UCSD-AML1 (cell line): Measurements from ENCODE around the gene PRKAG2.
"Not testable (repeated sequence)": the region's sequence is repeated elsewhere in the genome, so short reads cannot be mapped to it uniquely, and the experiment has no call there.

Experiments used
- DNase-seq: peaks from one replicate; lab custom pipeline; 2025; ENCODE audit not compliant: unreplicated experiment; lab: John Stamatoyannopoulos, UW

The PRKAG2 gene

GRCh38 chr7:151806204-151806603, 70.7 kb downstream of the PRKAG2 start:
- DNase-seq, result no peak

GRCh38 chr7:151805191-151805590, 71.7 kb downstream of the PRKAG2 start:
- DNase-seq, result no peak

GRCh38 chr7:151804756-151805155, 72.2 kb downstream of the PRKAG2 start:
- no peak for DNase-seq

GRCh38 chr7:151803841-151804240, 73.1 kb downstream of the PRKAG2 start:
- no peak for DNase-seq

GRCh38 chr7:151802469-151802846, 74.5 kb downstream of the PRKAG2 start:
- no peak for DNase-seq

- DNase-seq, result no peak
Measured at GRCh38 chr7:151801782-151802468, 75.0 kb downstream of the PRKAG2 start.

GRCh38 chr7:151801291-151801690, 75.6 kb downstream of the PRKAG2 start:
- DNase-seq, result no peak

- DNase-seq, result no peak
Measured at GRCh38 chr7:151800861-151801260, 76.1 kb downstream of the PRKAG2 start.

- no peak for DNase-seq
Measured at GRCh38 chr7:151800391-151800790, 76.5 kb downstream of the PRKAG2 start.

- no peak for DNase-seq
Measured at GRCh38 chr7:151799506-151799905, 77.4 kb downstream of the PRKAG2 start.

GRCh38 chr7:151798851-151799448, 78.0 kb downstream of the PRKAG2 start:
- no peak for DNase-seq

- DNase-seq, result not testable (repeated sequence)
Measured at GRCh38 chr7:151797667-151798307, 79.1 kb downstream of the PRKAG2 start.

GRCh38 chr7:151796871-151797537, 79.9 kb downstream of the PRKAG2 start:
- DNase-seq, result no peak

- no peak for DNase-seq
Measured at GRCh38 chr7:151796091-151796870, 80.6 kb downstream of the PRKAG2 start.

- no peak for DNase-seq
Measured at GRCh38 chr7:151795168-151795811, 81.6 kb downstream of the PRKAG2 start.

- DNase-seq, result no peak
Measured at GRCh38 chr7:151794508-151795167, 82.3 kb downstream of the PRKAG2 start.

GRCh38 chr7:151793991-151794507, 82.9 kb downstream of the PRKAG2 start:
- no peak for DNase-seq

GRCh38 chr7:151793531-151793951, 83.4 kb downstream of the PRKAG2 start:
- DNase-seq, result no peak

- DNase-seq, result no peak
Measured at GRCh38 chr7:151792636-151793035, 84.3 kb downstream of the PRKAG2 start.

- DNase-seq, result no peak
Measured at GRCh38 chr7:151792086-151792485, 84.8 kb downstream of the PRKAG2 start.
